Measurements from ENCODE around the gene CDK13.

Gene CDK13

DNA sequence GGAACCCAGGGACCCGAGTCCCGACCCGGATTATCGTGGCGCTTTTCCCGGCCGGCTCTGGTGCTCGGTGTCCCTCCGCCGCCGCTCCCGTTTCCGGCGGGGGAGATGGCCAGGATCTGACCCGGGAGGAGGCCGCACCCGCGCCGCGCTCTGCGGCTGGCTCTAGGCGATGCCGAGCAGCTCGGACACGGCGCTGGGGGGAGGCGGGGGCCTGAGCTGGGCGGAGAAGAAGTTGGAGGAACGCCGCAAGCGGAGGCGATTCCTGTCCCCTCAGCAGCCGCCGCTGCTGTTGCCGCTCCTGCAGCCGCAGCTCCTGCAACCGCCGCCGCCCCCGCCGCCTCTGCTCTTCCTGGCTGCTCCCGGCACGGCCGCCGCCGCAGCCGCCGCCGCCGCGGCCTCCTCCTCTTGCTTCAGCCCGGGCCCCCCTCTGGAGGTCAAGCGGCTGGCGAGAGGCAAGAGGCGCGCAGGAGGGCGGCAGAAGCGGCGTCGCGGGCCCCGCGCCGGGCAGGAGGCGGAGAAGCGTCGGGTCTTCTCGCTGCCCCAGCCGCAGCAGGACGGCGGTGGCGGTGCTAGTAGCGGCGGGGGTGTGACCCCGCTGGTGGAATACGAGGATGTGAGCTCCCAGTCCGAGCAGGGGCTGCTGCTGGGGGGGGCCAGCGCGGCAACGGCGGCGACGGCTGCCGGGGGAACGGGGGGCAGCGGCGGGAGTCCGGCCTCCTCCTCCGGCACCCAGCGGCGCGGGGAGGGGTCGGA is 593 bp downstream of the CDK13 start:
- no peak for DNase-seq

DNA sequence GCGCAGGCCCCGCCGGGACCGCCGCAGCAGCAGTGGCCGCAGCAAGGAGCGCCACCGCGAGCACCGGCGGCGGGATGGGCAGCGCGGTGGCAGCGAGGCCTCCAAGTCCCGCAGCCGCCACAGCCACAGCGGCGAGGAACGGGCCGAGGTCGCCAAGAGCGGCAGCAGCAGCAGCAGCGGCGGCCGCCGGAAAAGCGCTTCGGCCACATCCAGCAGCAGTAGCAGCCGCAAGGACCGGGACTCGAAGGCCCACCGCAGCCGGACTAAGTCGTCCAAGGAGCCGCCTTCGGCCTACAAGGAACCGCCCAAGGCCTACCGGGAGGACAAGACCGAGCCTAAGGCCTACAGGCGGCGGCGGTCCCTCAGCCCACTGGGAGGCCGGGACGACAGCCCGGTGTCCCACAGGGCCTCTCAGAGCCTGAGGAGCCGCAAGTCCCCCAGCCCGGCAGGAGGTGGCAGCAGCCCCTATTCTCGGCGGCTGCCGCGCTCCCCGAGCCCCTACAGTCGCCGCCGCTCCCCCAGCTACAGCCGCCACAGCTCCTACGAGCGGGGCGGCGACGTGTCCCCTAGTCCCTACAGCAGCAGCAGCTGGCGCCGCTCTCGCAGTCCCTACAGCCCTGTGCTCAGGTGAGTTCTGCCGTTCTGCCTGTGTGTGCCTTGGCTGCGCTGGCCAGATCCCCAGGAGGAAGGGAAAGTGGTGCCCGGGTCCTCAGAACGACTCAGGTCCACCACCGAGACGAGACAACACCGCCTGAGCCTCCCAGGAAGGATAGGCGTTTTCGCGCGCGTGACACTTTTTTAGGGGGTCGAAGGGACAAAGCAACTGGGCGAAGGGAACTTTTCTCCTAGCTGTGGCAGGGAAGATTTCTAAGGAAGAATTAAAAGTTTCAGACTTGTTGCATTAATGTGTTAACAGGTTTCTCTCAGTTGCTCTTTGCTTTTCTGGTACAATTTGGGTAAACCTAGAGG is 1.5 kb downstream of the CDK13 start:
- DNase-seq = peak in 1 of 2 experiments; percentile 23

DNA sequence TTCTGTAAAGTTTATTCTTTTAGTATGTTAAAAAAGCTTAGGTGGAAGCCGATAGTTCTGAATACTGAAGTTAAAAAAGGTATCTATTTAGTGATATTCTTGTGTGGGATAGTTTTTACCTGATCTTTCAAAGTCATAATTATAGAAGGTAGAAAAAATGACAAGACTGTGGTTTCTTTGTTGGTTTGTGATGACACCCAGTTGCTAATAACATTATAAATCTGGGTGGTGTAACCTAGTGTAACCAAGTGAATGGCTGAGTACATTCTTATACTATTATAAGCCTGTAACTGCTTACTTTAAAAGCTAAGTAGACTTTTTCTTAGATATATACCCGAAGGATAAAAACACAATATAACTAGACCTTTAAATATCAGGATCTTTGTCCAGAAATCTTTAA is 2.3 kb downstream of the CDK13 start:
- DNase-seq = no peak

DNA sequence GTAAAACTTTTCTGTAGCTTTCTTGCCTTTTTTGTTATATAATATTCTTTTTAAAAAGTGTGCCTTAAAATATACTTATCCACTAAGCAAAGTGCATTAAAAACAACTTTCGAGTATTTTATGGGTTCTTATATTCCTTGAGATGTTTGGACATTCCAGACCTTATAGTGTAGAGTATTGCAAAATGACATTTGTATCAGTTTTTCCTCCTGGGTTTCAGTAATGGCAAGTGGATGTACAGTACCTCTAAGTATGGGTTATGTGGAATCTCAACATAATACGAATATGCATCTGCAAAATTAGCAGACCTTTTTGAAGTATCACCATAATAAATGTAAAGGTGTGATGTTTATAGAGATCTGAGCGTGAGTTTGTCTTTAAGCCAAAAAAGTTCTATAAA is 2.7 kb downstream of the CDK13 start:
- no peak for DNase-seq

DNA sequence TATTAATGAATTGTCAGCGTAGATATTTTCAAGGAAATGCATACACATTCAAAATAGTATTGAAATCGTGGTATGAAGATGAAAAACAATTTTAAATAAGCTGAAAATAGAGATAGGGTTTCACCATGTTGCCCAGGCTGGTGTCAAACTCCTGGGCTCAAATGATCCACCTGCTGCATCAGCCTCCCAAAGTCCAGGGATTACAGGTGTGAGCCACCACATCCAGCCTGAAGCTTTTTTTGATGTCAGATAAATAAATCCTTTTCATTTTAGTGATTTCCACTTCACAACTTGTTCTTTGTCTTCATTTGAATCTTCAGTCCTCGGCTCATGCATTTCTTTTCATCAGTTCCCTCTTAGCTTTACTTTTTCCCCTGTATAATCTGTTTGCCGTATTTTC is 4.6 kb downstream of the CDK13 start:
- DNase-seq = no peak

DNA sequence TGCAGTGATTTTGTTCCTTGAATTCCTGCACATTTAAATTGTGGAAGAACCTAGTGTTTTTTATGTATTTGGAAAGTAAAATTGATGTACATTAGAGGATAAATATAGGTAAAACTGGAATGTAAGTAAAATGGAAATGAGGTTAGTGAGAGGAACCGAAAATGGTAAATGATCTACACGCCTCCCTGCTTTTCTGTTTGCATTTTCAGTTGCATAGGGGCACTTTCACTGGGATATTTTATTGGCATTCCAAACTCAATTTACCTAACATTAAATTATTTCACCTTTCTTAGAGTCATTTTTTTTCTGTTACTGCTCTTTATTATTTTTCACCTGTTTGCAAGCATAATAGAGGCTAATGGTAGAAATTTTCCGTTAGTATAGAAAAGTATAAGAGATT is 8.0 kb downstream of the CDK13 start:
- no peak for DNase-seq

DNA sequence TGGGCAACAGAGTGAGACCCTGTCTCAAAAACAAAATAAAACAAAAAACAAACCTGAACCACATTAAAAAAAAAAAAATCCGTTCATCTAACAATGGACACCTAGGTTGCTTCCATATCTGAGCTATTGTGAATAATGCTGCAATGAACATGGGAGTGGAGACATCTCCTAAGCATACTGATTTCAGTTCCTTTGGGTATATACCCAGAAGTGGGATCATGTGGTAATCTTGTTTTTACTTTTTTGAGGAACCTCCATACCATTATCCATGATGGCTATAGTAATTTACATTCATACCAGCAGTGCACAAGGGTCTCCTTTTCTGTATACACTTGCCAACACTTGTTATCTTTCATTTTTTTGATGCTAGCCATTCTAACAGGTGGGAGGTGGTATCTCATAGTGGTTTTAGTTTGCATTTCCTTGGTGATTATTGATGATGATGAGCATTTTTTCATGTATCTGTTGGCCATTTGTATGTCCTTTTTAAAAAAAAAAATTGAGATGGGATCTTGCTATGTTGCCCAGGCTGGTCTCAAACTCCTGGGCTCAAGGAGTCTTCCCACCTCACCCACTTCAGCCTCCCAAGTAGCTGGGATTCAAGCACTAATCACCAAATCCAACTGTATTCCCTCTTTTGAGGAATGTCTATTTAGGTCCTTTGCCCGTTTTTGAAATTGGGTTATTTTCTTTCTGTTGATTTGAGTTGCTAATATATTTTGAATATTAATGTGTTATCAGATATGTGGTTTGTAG is 17.5 kb downstream of the CDK13 start:
- no peak for DNase-seq

DNA sequence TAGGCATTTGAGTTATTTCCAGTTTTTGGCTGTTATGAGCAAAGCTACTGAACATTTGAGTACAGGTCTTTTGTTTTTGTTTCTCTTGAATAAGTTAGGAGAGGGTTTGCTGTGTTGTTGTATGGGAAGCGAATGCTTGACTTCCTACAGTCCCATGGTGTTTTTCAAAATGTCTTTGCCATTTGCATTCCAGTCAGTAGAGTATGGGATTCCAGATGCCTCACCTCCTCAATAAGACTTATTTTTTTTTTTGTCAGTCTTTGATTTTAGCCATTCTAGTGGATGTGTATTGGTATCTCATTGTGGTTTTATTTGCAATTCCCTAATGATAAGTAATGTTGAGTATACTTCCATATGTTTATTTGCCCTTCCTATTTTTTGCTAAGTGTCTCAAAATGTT is 19.4 kb downstream of the CDK13 start:
- DNase-seq = no peak

DNA sequence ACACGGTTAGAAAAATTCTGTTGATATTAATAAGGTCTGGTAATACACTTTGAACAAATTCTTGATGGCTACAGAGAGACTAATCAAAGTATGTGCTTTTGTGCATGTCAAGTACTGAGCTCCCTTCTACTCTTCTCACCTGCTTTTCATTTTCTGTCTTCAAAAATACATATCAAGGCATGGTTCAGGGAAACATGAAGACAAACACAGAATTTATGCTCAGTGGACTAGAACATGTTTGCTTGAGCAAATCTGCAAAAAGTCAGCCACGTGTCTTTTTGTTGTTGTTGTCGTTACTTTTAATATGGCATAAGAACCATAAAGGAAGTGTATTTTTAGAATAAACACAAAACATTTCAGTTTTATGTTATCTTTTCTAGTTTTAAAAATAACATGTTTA is 21.9 kb downstream of the CDK13 start:
- DNase-seq = no peak

DNA sequence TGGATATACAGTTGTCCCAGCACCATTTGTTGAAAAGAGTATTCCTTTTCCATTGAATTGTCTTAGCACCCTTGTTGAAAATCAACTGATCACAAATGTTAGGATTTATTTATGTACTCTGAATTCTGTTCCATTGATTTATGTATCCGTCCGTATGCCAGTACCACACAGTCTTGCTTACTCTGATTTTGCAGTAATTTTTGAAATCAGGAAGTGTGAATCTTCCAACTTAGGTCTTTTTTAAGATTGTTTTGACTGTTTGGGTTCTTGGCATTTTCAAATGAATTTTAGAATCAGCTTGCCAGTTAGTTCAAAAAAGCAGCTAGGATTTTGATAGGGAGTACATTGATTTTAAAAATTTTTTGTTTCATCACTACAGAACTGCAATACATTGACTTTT is 23.7 kb downstream of the CDK13 start:
- DNase-seq = no peak

DNA sequence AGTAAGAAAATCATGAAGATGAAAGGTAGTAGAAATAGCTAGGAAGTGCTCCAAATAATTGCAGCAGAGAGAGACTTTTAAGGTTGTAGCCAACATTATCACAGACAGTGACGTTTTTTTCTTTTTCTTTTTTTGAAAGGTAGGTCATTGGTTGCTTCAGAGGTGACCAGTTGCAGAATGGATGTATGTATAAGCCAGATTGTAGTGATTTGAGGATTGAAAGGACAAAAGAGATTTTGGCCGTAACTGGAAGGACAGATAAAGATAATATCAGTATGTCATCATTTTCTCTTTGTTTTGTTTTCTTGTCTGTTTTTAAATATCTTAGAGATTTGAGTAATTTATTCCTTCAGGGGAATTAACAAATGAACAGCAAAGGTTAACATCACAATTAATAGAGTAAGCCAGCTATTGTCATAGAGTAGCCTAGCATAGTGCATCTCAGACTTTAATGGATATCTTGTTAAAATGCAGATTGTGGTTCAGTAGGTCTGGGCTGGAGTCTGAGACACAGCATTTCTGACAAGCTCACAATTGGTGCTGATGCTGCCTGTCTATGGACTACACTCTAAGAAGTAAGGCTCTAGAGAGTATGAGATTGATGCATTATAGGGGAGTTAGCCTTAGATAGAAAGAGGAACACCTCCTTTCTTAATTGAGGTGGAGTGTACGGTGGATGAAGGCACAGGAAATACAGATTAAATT is 28.3 kb downstream of the CDK13 start:
- no peak for DNase-seq

DNA sequence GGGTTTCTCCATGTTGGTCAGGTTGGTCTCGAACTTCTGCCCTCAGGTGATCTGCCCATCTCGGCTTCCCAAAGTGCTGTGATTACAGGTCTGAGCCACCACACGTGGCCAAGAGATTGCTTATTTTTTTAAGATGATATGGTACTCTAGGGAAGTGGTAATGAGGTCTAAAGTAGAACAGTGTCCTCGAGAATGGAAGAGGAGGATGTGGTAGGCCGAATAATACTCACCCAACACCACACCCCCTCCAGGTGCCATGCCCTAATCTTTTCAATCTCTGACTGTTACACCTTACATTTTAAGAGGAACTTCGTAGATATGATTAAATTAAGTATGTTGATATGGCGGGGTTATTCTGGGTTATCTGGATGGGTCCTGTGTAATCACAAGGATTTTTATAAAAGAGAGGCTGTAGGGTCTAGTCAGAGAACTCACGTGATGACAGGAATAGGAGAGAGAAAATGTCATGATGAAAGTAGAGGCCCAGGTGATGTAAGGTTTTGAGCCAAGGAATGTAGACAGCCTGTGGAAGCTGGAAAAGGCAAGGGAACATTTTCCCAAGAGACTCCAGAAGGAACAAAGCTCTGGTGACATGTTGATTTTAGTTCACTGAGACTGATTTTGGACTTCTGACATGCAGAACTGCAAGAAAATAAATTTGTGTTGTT is 29.5 kb downstream of the CDK13 start:
- no peak for DNase-seq

DNA sequence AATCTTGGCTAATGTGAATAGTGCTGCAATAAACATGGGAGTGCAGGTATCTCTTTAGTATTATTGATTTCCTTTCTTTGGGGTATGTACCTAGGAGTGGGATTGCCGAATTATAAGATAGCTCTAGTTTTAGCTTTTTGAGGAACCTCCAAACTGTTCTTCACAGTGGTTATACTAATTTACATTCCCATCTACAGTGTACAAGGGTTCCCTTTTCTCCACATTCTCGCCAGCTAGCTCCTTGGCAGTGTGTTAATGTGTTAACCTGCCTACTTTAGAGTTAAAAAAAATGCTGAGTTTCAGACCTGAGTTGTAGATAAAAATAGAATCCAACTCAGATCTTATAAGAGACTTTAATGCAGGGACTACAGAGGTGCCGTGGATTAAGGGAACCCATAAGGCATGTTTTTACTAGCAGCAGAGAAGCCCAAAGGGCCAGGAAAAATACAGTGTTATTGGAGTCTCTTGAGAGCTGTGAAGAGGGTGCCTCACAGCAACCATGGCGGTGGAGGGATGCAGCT is 35.4 kb downstream of the CDK13 start:
- no peak for DNase-seq

DNA sequence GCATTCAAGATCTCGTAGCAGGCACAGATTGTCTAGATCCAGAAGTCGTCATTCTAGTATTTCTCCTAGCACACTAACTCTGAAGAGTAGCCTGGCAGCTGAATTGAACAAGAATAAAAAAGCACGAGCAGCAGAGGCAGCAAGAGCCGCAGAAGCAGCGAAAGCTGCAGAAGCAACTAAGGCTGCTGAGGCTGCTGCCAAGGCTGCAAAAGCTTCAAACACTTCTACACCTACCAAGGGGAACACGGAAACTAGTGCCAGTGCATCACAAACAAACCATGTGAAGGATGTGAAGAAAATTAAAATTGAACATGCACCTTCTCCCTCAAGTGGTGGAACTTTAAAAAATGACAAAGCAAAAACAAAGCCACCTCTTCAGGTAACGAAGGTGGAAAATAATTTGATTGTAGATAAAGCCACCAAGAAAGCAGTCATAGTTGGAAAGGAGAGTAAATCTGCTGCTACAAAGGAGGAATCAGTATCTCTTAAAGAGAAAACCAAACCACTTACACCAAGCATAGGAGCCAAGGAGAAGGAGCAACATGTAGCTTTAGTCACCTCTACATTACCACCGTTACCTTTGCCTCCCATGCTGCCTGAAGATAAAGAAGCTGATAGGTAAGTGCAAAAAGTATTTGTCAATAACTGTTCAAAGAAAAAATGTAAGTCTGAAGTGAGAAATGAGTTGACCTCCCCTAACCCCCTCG is 37.7 kb downstream of the CDK13 start:
- DNase-seq = no peak

DNA sequence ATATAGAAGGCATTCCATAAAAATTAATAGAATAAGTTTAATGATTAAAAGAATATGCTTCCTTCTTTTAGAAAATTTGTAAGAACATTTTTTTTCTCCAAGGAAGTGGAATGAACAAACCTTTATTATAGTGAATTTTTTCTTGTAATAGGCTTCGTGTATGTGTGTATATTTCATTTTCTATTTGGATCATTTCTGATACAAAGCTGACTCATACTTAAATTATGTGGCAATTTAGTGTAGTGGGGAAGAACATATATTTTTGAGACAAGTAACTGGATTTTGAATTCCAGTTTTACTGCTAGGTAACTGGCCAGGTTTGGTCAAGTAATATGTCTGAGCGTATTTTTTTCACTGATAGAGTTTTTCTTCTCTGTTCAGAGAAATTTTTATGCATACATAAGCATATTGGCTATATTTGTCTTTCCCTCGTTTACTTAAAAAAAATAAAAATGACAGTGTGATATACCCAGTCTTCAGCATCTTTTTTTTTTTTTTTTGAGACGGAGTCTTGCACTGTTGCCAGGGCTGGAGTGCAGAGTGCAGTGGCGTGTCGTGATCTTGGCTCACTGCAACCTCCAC is 50.8 kb downstream of the CDK13 start:
- DNase-seq = no peak

DNA sequence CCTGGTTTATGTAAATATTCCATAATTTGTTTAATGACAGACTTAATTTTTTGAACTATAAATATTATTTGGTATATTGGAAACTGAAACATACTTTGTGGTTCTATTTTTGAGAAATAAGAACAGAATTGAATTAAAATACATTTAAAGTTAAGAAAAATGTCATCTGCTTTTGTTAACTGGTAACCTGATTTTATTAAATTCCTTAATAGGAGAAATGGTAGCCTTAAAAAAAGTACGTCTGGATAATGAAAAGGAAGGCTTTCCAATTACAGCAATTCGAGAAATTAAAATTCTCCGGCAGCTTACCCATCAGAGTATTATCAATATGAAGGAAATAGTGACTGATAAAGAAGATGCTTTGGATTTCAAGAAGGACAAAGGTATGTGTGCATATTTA is 51.6 kb downstream of the CDK13 start:
- DNase-seq = no peak

DNA sequence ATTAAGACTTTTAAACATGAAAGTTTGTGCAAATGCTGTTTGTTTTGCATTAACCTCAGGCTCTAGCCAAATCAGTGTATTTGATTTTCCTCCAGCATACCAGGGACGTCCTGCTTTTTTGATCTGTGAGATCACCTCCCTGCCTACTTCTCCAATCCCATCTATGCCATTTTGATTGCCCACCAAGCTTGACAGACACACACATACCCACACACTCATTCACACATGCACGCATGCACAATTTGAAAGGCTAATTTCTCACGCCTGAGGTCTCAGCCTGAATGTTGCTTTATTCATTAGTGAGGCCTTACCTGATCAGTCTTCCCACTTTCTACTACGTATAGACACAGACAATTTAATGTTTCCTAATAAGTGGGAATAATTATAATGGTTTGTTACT is 53.5 kb downstream of the CDK13 start:
- DNase-seq = no peak

DNA sequence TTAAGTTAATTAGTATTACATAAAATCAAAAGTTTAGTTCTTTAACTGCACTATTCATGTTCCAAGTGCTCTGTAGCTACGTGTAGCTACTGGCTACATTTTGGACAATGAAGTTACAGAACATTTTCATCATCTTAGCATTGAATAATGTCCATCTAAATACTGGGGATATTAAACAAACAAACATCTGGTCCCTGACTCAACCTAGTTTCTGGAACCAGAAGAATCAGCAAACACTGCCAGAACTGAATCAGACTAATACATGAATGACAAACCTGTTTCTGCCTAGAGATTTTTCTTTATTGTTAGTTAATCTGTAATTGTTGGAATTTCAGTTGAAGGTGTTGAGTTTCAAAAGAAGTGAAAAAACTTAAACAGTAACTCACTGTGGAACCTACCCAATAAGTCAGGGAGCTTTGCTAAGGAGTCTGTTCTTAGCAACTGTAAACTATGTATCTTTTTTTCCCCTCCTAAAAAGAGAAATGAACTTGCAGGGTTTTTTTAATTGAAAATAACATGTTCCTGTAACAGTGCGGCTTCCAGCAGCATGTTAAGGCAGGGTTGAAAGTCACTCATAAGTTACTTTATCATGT is 58.3 kb downstream of the CDK13 start:
- no peak for DNase-seq

DNA sequence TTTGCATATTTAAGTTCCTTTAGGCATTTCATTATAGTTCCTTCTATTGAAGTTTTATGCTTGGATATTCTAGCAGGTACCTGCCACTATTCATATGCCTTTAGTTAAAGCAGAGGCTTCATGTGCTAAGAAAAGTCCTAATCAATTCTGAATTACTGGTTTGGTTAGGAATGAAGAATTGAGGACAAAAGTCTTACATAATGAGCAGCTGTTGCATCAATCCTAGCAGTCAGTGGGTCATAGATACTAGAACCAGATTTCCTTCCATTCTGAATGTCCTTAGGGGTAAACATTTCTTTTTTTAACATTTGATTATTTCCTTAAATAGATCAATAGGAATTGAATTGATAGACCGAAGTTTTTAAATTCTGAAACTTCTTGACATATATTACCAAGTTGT is 59.2 kb downstream of the CDK13 start:
- DNase-seq = no peak

DNA sequence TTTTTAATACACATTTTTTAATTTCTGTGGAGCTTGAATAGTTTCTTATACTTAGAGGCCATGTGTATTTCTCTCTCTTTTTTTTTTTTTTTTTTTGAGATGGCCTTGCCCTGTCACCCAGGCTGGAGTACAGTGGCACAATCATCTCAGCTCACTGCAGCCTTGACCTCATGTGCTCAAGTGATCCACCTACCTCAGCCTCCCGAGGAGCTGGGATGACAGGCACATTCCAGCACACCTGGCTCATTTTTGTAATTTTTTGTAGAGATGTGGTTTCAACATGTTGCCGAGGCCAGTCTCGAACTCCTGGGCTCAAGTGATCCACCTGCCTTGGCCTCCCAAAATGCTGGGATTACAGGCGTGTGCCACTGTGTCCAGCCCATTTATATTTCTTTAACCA is 64.3 kb downstream of the CDK13 start:
- no peak for DNase-seq
